PC-3 (cell line): ENCODE data around the gene ABO. TPM values are rescaled to one million over a fixed set of nuclear protein-coding genes. Genes with fewer than 3 reads are reported as not detected.
"Not testable (repeated sequence)": the region's sequence is repeated elsewhere in the genome, so short reads cannot be mapped to it uniquely, and the experiment has no call there.

Experiments
- ATAC-seq: fragments of 200-7000 bp; cut with Tn5 transposase; 2 replicates; pipeline ENCODE4 v1.9.1; 2020; ENCODE audit warnings: mild to moderate bottlenecking, moderate library complexity
- BruUV-seq: library from RNA; stranded (reverse); fragments of 400-500 nt; replicated peaks from 2 replicates; lab custom pipeline; 2021; lab: Mats Ljungman, UMichigan
- CTCF ChIA-PET: fragments of 300-600 bp; sonication (Branson Sonifier 250); formaldehyde crosslinking; loops from one replicate; lab custom pipeline; 2022; ENCODE audit warnings: antibody characterized with exemption; lab: Charles Lee
- POLR2A ChIA-PET: fragments of 300-600 bp; sonication (Branson Sonifier 250); formaldehyde crosslinking; loops from one replicate; lab custom pipeline; 2022; ENCODE audit warnings: antibody characterized with exemption; ENCODE audit not compliant: unreplicated experiment; lab: Charles Lee
- DNase-seq: peaks from one replicate; pipeline ENCODE4 v3.0.0-alpha.2; 2015
- H2AFZ ChIP-seq: fragments of 300-600 bp; sonication (generic); 2 replicates; pipeline ENCODE4 v1.6.0; 2016; ENCODE audit warnings: antibody characterized with exemption, low read length
- H3F3A ChIP-seq: fragments of 300-600 bp; sonication (generic); one replicate; pipeline ENCODE4 v1.6.0; 2017; ENCODE audit warnings: antibody characterized with exemption, low read length, control low read depth, mild to moderate bottlenecking; ENCODE audit not compliant: unreplicated experiment
- H3K27ac ChIP-seq: fragments of 300-600 bp; sonication (generic); 2 replicates; pipeline ENCODE4 v1.5.1; 2016; ENCODE audit warnings: mild to moderate bottlenecking, low read length
- H3K27me3 ChIP-seq: fragments of 300-600 bp; sonication (generic); 2 replicates; pipeline ENCODE4 v1.6.1; 2016; ENCODE audit warnings: low read length, mixed read lengths
- H3K36me3 ChIP-seq: fragments of 300-600 bp; sonication (generic); 2 replicates; pipeline ENCODE4 v1.6.1; 2016; ENCODE audit warnings: low read depth, mixed run types, low read length, mixed read lengths
- H3K4me1 ChIP-seq: fragments of 300-600 bp; sonication (generic); 2 replicates; pipeline ENCODE4 v1.5.1; 2016; ENCODE audit warnings: low read length; ENCODE audit not compliant: insufficient read depth
- H3K4me2 ChIP-seq: fragments of 300-600 bp; sonication (generic); 2 replicates; pipeline ENCODE4 v1.6.0; 2016; ENCODE audit warnings: low read length
- H3K4me3 ChIP-seq: fragments of 300-600 bp; sonication (generic); 2 replicates; pipeline ENCODE4 v1.5.1; 2016; ENCODE audit warnings: mild to moderate bottlenecking, low read length, mixed read lengths
- H3K79me2 ChIP-seq: fragments of 300-600 bp; sonication (generic); 2 replicates; pipeline ENCODE4 v1.6.1; 2017; ENCODE audit warnings: low read length, mixed read lengths
- H3K9ac ChIP-seq: fragments of 300-600 bp; sonication (generic); 2 replicates; pipeline ENCODE4 v1.6.0; 2016; ENCODE audit warnings: mild to moderate bottlenecking, low read length
- H3K9me2 ChIP-seq: fragments of 300-600 bp; sonication (generic); replicated peaks from 2 replicates; pipeline ENCODE4 v1.6.1; 2016; ENCODE audit warnings: mixed run types, low read length, mixed read lengths
- H3K9me3 ChIP-seq: fragments of 300-600 bp; sonication (generic); 2 replicates; pipeline ENCODE4 v1.6.1; 2016; ENCODE audit warnings: low read length, mixed read lengths
- H4K20me1 ChIP-seq: fragments of 300-600 bp; sonication (generic); 2 replicates; pipeline ENCODE4 v1.6.1; 2016; ENCODE audit warnings: low read length, mixed read lengths
- EZH2 ChIP-seq: fragments of 300-600 bp; sonication (generic); IDR thresholded peaks from one replicate; pipeline ENCODE4 v1.6.1; 2017; ENCODE audit warnings: antibody characterized with exemption, mild to moderate bottlenecking, low read length; ENCODE audit not compliant: unreplicated experiment
- EZH2phosphoT487 ChIP-seq: fragments of 300-600 bp; sonication (generic); IDR thresholded peaks from 2 replicates; pipeline ENCODE4 v1.6.1; 2018; ENCODE audit warnings: mild to moderate bottlenecking, antibody characterized with exemption, low read length, borderline replicate concordance
- intact Hi-C: fragments of 100-400 bp; cut with micrococcal nuclease; formaldehyde crosslinking; loops from 2 replicates; pipeline ENCODE4 v1.9.0; 2023
- total RNA-seq: library from RNA; depleted of rRNA; stranded (reverse); fragments of >200 nt; gene quantifications from 2 replicates; pipeline ENCODE4 v1.2.3, GENCODE V29; 2014
- TF ChIP-seq, protein P1 (sequence below): fragments of 300-600 bp; sonication (generic); conservative IDR thresholded peaks from 2 replicates; pipeline ENCODE4 v1.5.1; 2017; ENCODE audit warnings: antibody characterized with exemption, low read depth, mild to moderate bottlenecking, low read length

ABO gene
- total RNA-seq, 1 experiment from 2014 or later: not detected

DNA sequence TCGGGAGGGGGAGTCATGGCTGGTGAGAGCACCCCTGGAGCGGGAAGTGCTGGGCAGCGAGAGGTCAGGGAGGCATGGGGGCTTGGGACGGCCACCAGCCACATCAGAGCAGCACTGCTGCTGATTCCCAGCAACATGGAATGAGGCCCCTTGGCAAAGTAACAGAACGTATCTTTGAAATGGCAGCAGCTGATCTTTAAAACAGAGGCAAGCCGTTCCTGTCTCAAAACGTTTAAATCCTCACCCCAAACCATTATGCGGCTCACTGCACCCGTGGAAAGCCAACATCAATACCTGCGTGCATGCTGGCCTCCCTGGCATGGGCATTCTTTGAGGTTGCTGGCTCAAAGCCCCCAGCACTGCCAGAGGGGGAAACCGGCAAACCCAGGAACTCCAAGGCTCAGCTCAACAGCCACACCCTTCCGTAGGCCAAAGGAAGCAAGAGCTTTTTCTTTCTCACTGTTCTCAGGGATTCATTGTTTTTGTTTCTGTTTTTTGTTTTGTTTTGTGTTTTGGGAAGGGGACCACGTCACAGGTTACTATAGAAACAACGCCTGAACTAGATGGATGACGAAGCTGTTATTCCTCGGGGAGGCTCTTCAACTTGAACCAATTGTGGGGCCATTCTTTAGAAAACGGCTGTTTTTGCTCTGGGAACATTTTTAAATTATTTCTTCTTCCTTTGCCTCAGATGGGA, 37.8 kb downstream of the ABO start:
- TF ChIP-seq, protein P1, sequence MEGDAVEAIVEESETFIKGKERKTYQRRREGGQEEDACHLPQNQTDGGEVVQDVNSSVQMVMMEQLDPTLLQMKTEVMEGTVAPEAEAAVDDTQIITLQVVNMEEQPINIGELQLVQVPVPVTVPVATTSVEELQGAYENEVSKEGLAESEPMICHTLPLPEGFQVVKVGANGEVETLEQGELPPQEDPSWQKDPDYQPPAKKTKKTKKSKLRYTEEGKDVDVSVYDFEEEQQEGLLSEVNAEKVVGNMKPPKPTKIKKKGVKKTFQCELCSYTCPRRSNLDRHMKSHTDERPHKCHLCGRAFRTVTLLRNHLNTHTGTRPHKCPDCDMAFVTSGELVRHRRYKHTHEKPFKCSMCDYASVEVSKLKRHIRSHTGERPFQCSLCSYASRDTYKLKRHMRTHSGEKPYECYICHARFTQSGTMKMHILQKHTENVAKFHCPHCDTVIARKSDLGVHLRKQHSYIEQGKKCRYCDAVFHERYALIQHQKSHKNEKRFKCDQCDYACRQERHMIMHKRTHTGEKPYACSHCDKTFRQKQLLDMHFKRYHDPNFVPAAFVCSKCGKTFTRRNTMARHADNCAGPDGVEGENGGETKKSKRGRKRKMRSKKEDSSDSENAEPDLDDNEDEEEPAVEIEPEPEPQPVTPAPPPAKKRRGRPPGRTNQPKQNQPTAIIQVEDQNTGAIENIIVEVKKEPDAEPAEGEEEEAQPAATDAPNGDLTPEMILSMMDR: no peak
- TF ChIP-seq EZH2phosphoT487 (no peak), EZH2 (no peak)
- Histone ChIP-seq H3K9me3 (no peaks in the 10 kb centered on the region), H3K4me2 (no peak overlapping the region), H3K36me3 (no peaks in the 10 kb centered on the region), H2AFZ (no peak overlapping the region), H3K4me3 (no peak overlapping the region), H3K27me3 (no peaks in the 10 kb centered on the region), H3K27ac (no peak overlapping the region), H3K9ac (no peak overlapping the region), H3K4me1 (no peaks in the 10 kb centered on the region), H4K20me1 (no peaks in the 10 kb centered on the region), H3F3A (no peaks in the 10 kb centered on the region), H3K9me2 (no peaks in the 10 kb centered on the region), H3K79me2 (no peaks in the 10 kb centered on the region)
- no TSS peak for BruUV-seq
- ChIA-PET POLR2A (no interaction called here), CTCF (no interaction called here)
- ATAC-seq (no peak), DNase-seq (no peak)
- intact Hi-C loops: no loop called here

DNA sequence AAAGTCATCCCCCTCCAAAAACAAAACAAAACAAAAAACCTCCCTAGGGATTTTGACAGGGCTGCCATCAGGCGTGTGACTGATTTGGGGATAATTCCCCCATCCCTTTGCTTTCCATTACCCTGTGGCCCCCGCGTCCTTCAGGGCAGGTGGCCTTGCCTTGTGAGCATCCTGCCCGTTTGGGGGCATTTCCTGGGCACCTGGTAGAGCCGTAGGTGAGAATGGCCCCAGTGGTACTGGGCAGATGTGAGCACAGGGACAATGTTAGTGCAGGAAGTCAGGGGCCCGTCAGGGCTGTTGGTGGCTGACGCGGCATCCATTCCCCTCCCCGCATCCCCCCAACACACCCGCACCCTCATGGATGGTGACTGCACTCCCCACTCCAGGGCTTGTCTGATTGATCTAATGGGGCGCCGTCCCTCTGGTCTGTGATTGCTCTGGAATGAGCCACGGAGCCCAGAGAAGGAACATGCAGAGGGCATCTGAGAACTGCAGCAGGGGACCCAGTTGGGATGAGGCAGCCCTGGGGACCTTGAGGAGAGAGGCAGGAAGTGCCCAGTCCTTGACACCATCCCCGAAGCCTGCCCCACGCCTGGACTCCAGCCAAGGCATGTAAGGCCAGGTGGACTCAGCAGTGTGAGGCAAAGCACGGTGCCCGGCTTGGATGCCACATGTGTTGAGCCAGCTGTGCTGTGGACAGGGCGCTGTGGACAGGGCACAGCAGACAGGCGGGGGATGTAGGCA, 38.5 kb downstream of the ABO start:
- H3K27ac ChIP-seq, H4K20me1 ChIP-seq, H3K4me1 ChIP-seq, DNase-seq, H3K9me2 ChIP-seq, H3K4me3 ChIP-seq, H3K9me3 ChIP-seq, H3F3A ChIP-seq, intact Hi-C loops, POLR2A ChIA-PET, ATAC-seq, H3K36me3 ChIP-seq, H3K79me2 ChIP-seq, BruUV-seq, CTCF ChIA-PET, H3K27me3 ChIP-seq, H3K4me2 ChIP-seq, H2AFZ ChIP-seq, H3K9ac ChIP-seq: not testable (repeated sequence)

DNA sequence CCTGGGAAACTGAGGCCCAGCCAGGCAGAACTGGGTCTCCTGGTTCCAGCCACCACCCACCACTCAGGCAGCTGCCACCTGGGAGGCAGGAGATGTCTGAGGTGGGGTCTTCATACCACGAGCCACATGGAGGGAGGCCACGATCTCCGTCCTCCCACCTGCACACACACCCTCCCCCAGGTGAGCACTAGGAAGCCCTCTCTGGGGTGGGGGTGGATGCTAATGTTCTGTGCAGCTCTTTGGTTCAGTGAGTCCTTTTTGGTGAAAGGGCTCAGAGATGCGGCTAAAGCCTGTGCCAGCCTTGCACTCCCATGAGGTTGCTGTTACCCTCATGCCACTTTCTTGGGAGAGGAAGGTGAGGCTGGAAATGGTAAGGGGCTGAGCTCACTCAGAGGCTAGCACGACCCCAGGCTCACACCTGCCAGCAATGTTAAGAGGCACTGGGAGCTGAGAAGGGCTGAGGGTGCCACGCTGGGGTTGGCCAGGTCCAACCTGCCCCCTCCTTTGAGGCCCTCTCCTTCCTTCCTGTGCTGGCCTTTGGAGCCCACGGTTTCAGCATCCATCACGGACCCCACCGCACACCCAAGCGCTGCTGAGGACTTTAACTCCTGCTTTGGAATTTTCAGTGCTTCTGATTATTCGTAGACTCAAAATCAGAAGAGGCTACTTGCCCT, 39.3 kb downstream of the ABO start:
- H2AFZ ChIP-seq: no peak overlapping the region
- ChIA-PET CTCF (no interaction called here), POLR2A (no interaction called here)
- intact Hi-C loops: no loop called here
- H3K4me1 ChIP-seq: no peaks in the 10 kb centered on the region
- H4K20me1 ChIP-seq: no peaks in the 10 kb centered on the region
- no peaks in the 10 kb centered on the region for H3K27me3 ChIP-seq
- no peak overlapping the region for H3K27ac ChIP-seq
- DNase-seq (no peak), ATAC-seq (no peak)
- TF ChIP-seq EZH2phosphoT487: no peak
- no peak for TF ChIP-seq EZH2
- TF ChIP-seq, protein P1: no peak
- H3F3A ChIP-seq: no peaks in the 10 kb centered on the region
- H3K9ac ChIP-seq: no peak overlapping the region
- no TSS peak for BruUV-seq
- no peak overlapping the region for H3K4me3 ChIP-seq
- H3K9me3 ChIP-seq: no peaks in the 10 kb centered on the region
- H3K9me2 ChIP-seq: no peaks in the 10 kb centered on the region
- no peak overlapping the region for H3K4me2 ChIP-seq
- no peaks in the 10 kb centered on the region for H3K79me2 ChIP-seq
- H3K36me3 ChIP-seq: no peaks in the 10 kb centered on the region
